Peyer's patch (tissue), 4 donors: ENCODE measurements around the gene LURAP1L.

Source experiments
- POLR2A ChIP-seq, 2 donors: fragments of 450-650 bp; IDR thresholded peaks; one replicate each; pipeline ENCODE4 v1.5.1; 2017; ENCODE audit warnings: antibody characterized with exemption in 2 of 2, mild to moderate bottlenecking in 2 of 2, moderate library complexity in 2 of 2
- TF ChIP-seq, protein P1 (sequence below), 6 experiments: fragments of 450-650 bp in 4 of 6; fragments of 200-600 bp in 2 of 6; sonication (generic) in 1 of 6; IDR thresholded peaks; one replicate each; pipeline ENCODE4 v1.5.1; 2017 to 2019; ENCODE audit warnings: antibody characterized with exemption in 6 of 6, mild to moderate bottlenecking in 3 of 6, moderate library complexity in 1 of 6

DNA sequence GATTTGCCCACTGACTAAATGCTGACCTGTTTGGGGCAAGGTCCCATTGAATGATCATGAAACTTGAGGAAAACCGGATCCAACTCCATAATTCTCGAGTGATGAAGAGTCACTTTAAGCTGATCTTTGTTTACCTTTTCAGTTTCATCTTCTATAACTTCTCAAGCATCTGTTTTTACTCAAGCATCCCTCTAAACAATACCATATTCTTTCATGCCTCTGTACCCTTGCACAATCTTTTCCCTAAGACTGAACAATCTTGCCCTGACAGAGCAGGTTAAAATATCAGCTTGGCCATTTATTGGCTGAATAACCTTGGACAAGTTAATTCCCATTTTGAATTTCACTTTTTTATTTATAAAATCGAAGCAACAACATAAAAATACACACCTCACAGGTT is 41.8 kb upstream of the LURAP1L start:
- TF ChIP-seq, protein P1, sequence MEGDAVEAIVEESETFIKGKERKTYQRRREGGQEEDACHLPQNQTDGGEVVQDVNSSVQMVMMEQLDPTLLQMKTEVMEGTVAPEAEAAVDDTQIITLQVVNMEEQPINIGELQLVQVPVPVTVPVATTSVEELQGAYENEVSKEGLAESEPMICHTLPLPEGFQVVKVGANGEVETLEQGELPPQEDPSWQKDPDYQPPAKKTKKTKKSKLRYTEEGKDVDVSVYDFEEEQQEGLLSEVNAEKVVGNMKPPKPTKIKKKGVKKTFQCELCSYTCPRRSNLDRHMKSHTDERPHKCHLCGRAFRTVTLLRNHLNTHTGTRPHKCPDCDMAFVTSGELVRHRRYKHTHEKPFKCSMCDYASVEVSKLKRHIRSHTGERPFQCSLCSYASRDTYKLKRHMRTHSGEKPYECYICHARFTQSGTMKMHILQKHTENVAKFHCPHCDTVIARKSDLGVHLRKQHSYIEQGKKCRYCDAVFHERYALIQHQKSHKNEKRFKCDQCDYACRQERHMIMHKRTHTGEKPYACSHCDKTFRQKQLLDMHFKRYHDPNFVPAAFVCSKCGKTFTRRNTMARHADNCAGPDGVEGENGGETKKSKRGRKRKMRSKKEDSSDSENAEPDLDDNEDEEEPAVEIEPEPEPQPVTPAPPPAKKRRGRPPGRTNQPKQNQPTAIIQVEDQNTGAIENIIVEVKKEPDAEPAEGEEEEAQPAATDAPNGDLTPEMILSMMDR (IDR thresholded peaks at IDR 0.05), result no peak
- TF ChIP-seq POLR2A (IDR thresholded peaks at IDR 0.05), result no peak
